Measurements from ENCODE around the gene C10orf95. TPM values are rescaled to one million over a fixed set of nuclear protein-coding genes. Genes with fewer than 3 reads are reported as not detected.

C10orf95 gene
- total and polyA plus RNA-seq, 2 donors (not counting 3 experiments of a cell fraction or from before 2014, with no cell fraction given): 0.08 TPM; not detected in 1

- peak within 1 kb of the TSS; percentile 64 to 73 (median 70) for H3K4me3 ChIP-seq (replicated peaks in 1 of 3; ENCODE audit: insufficient read depth in 1 of 3, low read depth in 1 of 3, low read length in 3 of 3)
- no peaks in the 10 kb centered on the region for H3K9me3 ChIP-seq (replicated peaks; ENCODE audit: control insufficient read depth, insufficient read depth, low read length)
- no TSS peak for BruUV-seq (replicated peaks)
- H2AFZ ChIP-seq (ENCODE audit: low read depth, low read length): peak within 1 kb of the TSS; percentile 78
- H3K4me1 ChIP-seq (ENCODE audit: control insufficient read depth, extremely low read depth, insufficient read depth, low read length): peaks cover 20% of the 10 kb centered on the region
- ChIA-PET POLR2A (interaction anchor here (0.5 to 1.8 kb wide), 2 partner anchors 12 to 238 kb away, joined by 6 to 11 read pairs; partner anchors contain the start of gene CUEDC2), CTCF (interaction anchor here (0.6 to 6.5 kb wide), 15 partner anchors 9 to 251 kb away, joined by 3 to 74 read pairs (median 21); partner anchors contain the start of genes C10orf95, CUEDC2 and NFKB2)
- TF ChIP-seq MAX (IDR thresholded peaks at IDR 0.05; ENCODE audit: insufficient read depth, insufficient read length) (no peak), POLR2AphosphoS5 (IDR thresholded peaks at IDR 0.05; ENCODE audit: insufficient read depth, low read depth, low read length) (peak; percentile 66), POLR2A (IDR thresholded peaks at IDR 0.05; ENCODE audit: low read depth, low read length) (peak; percentile 27)
- peak within 1 kb of the TSS; percentile 67 for H3K4me2 ChIP-seq (ENCODE audit: insufficient read depth, low read length)
- DNase-seq (ENCODE audit: low read depth, low spot score): peak; percentile 96
- peaks cover 0 to 9% of the 10 kb centered on the region in 2 experiments for H3K36me3 ChIP-seq (ENCODE audit: control insufficient read depth in 2 of 2, extremely low read depth in 1 of 2, insufficient read depth in 2 of 2, low read length in 2 of 2)
- no peaks in the 10 kb centered on the region for H3K79me2 ChIP-seq (ENCODE audit: control insufficient read depth, insufficient read depth, low read length)
- H3K27ac ChIP-seq (ENCODE audit: insufficient read depth, low read depth, low read length): no peak within 1 kb of the TSS
- intact Hi-C loops (cut with micrococcal nuclease) (loop anchor here (1.0 to 5.0 kb wide), 4 partner anchors 29 to 226 kb away; partner anchors contain the start of genes ACTR1A and SUFU), dilution Hi-C loops (cut with MboI; ENCODE audit: extremely low pct_ligation_motif_present, low sequenced_read_pairs) (no loop called here)
- peak; percentile 95 for FAIRE-seq
- peak within 1 kb of the TSS; percentile 19 for H3K9ac ChIP-seq (replicated peaks; ENCODE audit: extremely low read depth, insufficient read depth, low read length)
- H4K20me1 ChIP-seq (replicated peaks; ENCODE audit: control insufficient read depth, extremely low read depth, insufficient read depth, low read length): no peaks in the 10 kb centered on the region
- no peaks in the 10 kb centered on the region for H3K9me1 ChIP-seq (replicated peaks; ENCODE audit: control insufficient read depth, extremely low read depth, insufficient read depth, low read length)
- peaks cover 3 to 7% of the 10 kb centered on the region in 2 experiments for H3K27me3 ChIP-seq (ENCODE audit: control insufficient read depth in 2 of 2, insufficient read depth in 2 of 2, low read length in 2 of 2)
These were observed 30.4 kb downstream of the C10orf95 start, which contains the start of gene FBXL15 for GRCh38 chr10:102420714-102421506. FBXL15 (plus strand) TSS chr10:102420836; CDS start chr10:102421130, 294 bp downstream.

DNA sequence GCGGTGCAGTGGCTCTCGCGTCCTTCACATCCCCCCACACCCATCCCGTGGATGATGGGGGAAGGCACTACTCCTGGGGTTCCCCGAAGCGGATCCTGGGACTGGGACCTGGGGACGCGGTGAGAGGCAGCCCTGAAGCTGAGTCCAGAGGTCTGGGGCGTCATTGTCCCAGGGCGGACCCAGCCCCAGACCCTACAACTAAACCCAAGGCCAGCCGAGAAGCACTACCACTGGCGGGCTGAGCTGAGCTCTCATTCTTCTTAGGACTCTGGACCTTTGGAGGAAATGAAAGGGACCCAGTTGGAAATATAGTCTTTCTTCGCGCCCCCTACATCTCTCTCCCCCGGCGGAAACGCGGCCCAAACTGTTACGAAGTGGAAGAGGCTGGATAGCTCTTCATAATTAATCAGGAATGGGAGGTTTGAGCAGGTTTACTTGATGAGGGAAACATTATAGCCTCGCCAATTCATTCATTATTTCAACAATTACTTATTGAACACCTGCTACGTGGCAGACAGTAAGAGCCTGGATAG lies 31.1 kb downstream of the C10orf95 start:
- H3K9me1 ChIP-seq (replicated peaks; ENCODE audit: control insufficient read depth, extremely low read depth, insufficient read depth, low read length): no peaks in the 10 kb centered on the region
- ChIA-PET CTCF (interaction anchor here (0.6 to 6.5 kb wide), 9 partner anchors 12 to 251 kb away, joined by 3 to 74 read pairs (median 25); partner anchors contain the start of genes CUEDC2 and NFKB2), POLR2A (interaction anchor here (0.5 to 1.8 kb wide), 2 partner anchors 12 to 239 kb away, joined by 6 to 11 read pairs; partner anchors contain the start of gene CUEDC2)
- H4K20me1 ChIP-seq (replicated peaks; ENCODE audit: control insufficient read depth, extremely low read depth, insufficient read depth, low read length): no peaks in the 10 kb centered on the region
- peaks cover 3 to 7% of the 10 kb centered on the region in 2 experiments for H3K27me3 ChIP-seq (ENCODE audit: control insufficient read depth in 2 of 2, insufficient read depth in 2 of 2, low read length in 2 of 2)
- peak overlapping the region; percentile 63 for H3K4me2 ChIP-seq (ENCODE audit: insufficient read depth, low read length)
- FAIRE-seq (no peak), DNase-seq (ENCODE audit: low read depth, low spot score) (no peak)
- H2AFZ ChIP-seq (ENCODE audit: low read depth, low read length): peak overlapping the region; percentile 78
- BruUV-seq (replicated peaks): TSS peak; percentile 8
- H3K36me3 ChIP-seq (ENCODE audit: control insufficient read depth in 2 of 2, extremely low read depth in 1 of 2, insufficient read depth in 2 of 2, low read length in 2 of 2): peaks cover 0 to 9% of the 10 kb centered on the region in 2 experiments
- no peak overlapping the region for H3K9ac ChIP-seq (replicated peaks; ENCODE audit: extremely low read depth, insufficient read depth, low read length)
- peaks cover 20% of the 10 kb centered on the region for H3K4me1 ChIP-seq (ENCODE audit: control insufficient read depth, extremely low read depth, insufficient read depth, low read length)
- H3K9me3 ChIP-seq (replicated peaks; ENCODE audit: control insufficient read depth, insufficient read depth, low read length): no peaks in the 10 kb centered on the region
- intact Hi-C loops (cut with micrococcal nuclease): loop anchor here (5.0 kb wide), 3 partner anchors 82 to 227 kb away; partner anchors contain the start of genes ACTR1A and SUFU
- H3K4me3 ChIP-seq (replicated peaks in 1 of 3; ENCODE audit: insufficient read depth in 1 of 3, low read depth in 1 of 3, low read length in 3 of 3): peak overlapping the region; percentile 64 to 73 (median 70)
- no peak overlapping the region for H3K27ac ChIP-seq (ENCODE audit: insufficient read depth, low read depth, low read length)
- TF ChIP-seq MAX (IDR thresholded peaks at IDR 0.05; ENCODE audit: insufficient read depth, insufficient read length): no peak
- no peak for TF ChIP-seq CTCF (IDR thresholded peaks at IDR 0.05; ENCODE audit: extremely low read depth in 1 of 2, insufficient read depth in 1 of 2, low read depth in 1 of 2, low read length in 2 of 2)
- no peak for TF ChIP-seq POLR2A (IDR thresholded peaks at IDR 0.05; ENCODE audit: low read depth, low read length)
- no peak for TF ChIP-seq FOS (IDR thresholded peaks at IDR 0.05; ENCODE audit: borderline replicate concordance, insufficient read depth, low read length)
- TF ChIP-seq JUN (IDR thresholded peaks at IDR 0.05; ENCODE audit: borderline replicate concordance, insufficient read depth, insufficient read length, low read depth): no peak
- no peak for TF ChIP-seq MYC (IDR thresholded peaks at IDR 0.05; ENCODE audit: low read depth, low read length)
- no peak for TF ChIP-seq EZH2 (IDR thresholded peaks at IDR 0.05; ENCODE audit: borderline replicate concordance, low read depth, low read length, severe bottlenecking)
- TF ChIP-seq POLR2AphosphoS5 (IDR thresholded peaks at IDR 0.05; ENCODE audit: insufficient read depth, low read depth, low read length): no peak
- TF ChIP-seq GATA2 (IDR thresholded peaks at IDR 0.05; ENCODE audit: insufficient read depth, insufficient read length, low read depth, low read length): no peak
- no peaks in the 10 kb centered on the region for H3K79me2 ChIP-seq (ENCODE audit: control insufficient read depth, insufficient read depth, low read length)
- dilution Hi-C loops (cut with MboI; ENCODE audit: extremely low pct_ligation_motif_present, low sequenced_read_pairs): no loop called here
